Measurements from ENCODE around the gene PIP5KL1. TPM values are rescaled to one million over a fixed set of nuclear protein-coding genes. Genes with fewer than 3 reads are reported as not detected.

PIP5KL1 gene
- total RNA-seq, 1 donor from 2014 or later, result 4.9 TPM

DNA sequence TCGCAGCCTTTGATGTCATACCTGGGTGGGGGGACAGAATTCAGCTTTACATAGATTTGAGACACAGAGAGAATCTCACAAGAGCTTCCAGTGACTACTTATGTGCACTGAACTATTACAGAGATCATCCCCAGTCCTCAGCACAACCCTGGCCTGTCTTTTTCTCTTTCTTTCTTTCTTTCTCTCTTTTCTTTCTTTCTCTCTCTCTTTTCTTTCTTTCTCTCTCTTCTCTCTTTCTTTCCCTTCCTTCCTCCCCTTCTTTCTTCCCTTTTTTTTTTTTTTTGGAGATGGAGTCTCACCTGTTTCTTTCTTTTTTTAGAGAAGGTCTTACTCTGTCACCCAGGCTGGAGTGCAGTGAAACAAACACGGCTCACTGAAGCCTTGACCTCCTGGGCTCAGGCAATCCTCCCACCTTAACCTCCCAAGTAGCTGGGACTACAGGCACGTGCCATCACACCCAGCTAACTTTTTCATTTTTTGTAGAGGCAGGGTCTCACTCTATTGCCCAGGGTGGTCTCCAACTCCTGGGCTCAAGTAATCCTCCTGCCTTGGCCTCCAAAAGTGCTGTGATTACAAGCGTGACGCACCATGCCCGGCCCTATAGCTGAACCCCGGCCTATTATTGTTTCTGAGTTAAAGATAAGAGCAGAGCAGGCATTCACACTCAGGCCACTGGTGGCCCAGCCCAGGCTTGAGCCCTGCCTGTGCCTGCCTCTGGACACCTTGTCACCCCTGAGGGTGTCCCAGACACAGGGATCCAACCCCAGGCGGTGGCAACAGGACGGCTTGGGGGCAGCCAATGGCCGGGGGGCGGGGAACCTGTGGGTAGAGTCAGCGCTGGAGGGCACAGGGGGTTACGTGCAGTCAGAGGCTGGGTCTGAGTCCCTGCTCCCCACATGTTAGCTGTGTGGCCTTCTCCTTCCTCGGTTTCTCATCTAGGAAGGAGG lies 4.3 kb downstream of the PIP5KL1 start:
- Histone ChIP-seq H3K36me3 (ENCODE audit: insufficient read depth, low read length) (no peaks in the 10 kb centered on the region), H3K9ac (ENCODE audit: low read length) (peak overlapping the region; percentile 45), H3K27ac (ENCODE audit: low read depth, low read length) (no peak overlapping the region), H3K27me3 (ENCODE audit: insufficient read depth, low read length) (no peaks in the 10 kb centered on the region), H3K4me1 (ENCODE audit: insufficient read depth, low read length) (peaks cover 39% of the 10 kb centered on the region), H2AFZ (ENCODE audit: low read depth, low read length) (peak overlapping the region; percentile 64), H3K79me2 (ENCODE audit: insufficient read depth, low read length) (no peaks in the 10 kb centered on the region), H3K4me3 (ENCODE audit: insufficient read depth, low read depth, low read length) (peak overlapping the region; percentile 31), H3K4me2 (ENCODE audit: low read length) (peak overlapping the region; percentile 72), H3K9me3 (ENCODE audit: insufficient read depth, low read depth, low read length) (no peaks in the 10 kb centered on the region), H4K20me1 (ENCODE audit: insufficient read depth, low read length) (peaks cover 18% of the 10 kb centered on the region)
- Mint-ChIP-seq H3K27ac (ENCODE audit: unreplicated experiment) (no peak overlapping the region), H3K27me3 (ENCODE audit: low read depth, unreplicated experiment) (peaks cover 23% of the 10 kb centered on the region), H3K4me3 (ENCODE audit: unreplicated experiment) (peak overlapping the region; percentile 67), H3K4me1 (ENCODE audit: low read depth, unreplicated experiment) (peaks cover 7% of the 10 kb centered on the region), H3K36me3 (ENCODE audit: low read depth, unreplicated experiment) (peaks cover 1% of the 10 kb centered on the region), H3K9me3 (ENCODE audit: unreplicated experiment) (no peaks in the 10 kb centered on the region)
- no peak for TF ChIP-seq EZH2 (IDR thresholded peaks at IDR 0.05; ENCODE audit: insufficient read depth, low read length)
- TF ChIP-seq, protein P1, sequence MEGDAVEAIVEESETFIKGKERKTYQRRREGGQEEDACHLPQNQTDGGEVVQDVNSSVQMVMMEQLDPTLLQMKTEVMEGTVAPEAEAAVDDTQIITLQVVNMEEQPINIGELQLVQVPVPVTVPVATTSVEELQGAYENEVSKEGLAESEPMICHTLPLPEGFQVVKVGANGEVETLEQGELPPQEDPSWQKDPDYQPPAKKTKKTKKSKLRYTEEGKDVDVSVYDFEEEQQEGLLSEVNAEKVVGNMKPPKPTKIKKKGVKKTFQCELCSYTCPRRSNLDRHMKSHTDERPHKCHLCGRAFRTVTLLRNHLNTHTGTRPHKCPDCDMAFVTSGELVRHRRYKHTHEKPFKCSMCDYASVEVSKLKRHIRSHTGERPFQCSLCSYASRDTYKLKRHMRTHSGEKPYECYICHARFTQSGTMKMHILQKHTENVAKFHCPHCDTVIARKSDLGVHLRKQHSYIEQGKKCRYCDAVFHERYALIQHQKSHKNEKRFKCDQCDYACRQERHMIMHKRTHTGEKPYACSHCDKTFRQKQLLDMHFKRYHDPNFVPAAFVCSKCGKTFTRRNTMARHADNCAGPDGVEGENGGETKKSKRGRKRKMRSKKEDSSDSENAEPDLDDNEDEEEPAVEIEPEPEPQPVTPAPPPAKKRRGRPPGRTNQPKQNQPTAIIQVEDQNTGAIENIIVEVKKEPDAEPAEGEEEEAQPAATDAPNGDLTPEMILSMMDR (IDR thresholded peaks at IDR 0.05; ENCODE audit: insufficient read depth, low read depth, low read length), result no peak
- FAIRE-seq (no peak), DNase-seq (ENCODE audit: low read depth) (no peak)

DNA sequence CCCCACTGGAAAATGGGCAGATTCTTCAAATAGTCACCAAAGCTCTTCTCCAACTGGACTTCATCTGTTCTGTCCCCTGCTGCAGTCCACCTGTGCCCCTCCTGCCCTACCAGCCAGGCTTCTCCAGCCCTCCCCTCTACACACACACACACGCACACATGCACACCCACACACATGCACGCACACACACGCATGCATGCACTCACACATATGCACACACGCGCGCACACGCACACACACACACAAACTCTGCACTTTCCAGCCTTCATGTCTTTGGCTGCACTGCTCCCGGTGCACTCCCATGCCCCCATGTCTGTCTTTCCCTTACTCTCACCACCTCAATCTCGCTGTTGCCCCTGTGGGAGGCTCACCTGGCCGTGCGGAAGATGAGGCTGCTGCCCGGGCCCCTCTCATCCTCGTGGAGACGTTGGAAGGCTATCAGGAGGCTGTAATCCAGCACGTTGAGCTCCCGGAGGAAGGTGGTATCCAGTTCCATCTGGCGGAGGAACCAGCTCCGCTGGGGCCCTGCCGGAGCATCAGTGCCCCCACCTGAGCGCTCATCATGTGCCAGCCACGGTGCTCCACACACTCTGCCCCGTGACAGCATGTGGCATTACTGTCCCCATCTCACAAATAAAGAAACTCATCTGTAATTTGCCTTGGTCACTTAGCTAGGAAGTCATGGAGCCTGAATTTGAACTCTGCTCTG lies 5.7 kb downstream of the PIP5KL1 start:
- FAIRE-seq (no peak), DNase-seq (ENCODE audit: low read depth) (no peak)
- Histone ChIP-seq H4K20me1 (ENCODE audit: insufficient read depth, low read length) (peaks cover 14% of the 10 kb centered on the region), H3K4me2 (ENCODE audit: low read length) (no peak overlapping the region), H3K4me3 (ENCODE audit: insufficient read depth, low read depth, low read length) (no peak overlapping the region), H3K27me3 (ENCODE audit: insufficient read depth, low read length) (no peaks in the 10 kb centered on the region), H3K9me3 (ENCODE audit: insufficient read depth, low read depth, low read length) (no peaks in the 10 kb centered on the region), H3K4me1 (ENCODE audit: insufficient read depth, low read length) (peaks cover 29% of the 10 kb centered on the region), H3K27ac (ENCODE audit: low read depth, low read length) (no peak overlapping the region), H3K36me3 (ENCODE audit: insufficient read depth, low read length) (no peaks in the 10 kb centered on the region), H2AFZ (ENCODE audit: low read depth, low read length) (no peak overlapping the region), H3K9ac (ENCODE audit: low read length) (no peak overlapping the region), H3K79me2 (ENCODE audit: insufficient read depth, low read length) (no peaks in the 10 kb centered on the region)
- H3K27me3 Mint-ChIP-seq (ENCODE audit: low read depth, unreplicated experiment), result peaks cover 23% of the 10 kb centered on the region
- peaks cover 4% of the 10 kb centered on the region for H3K4me1 Mint-ChIP-seq (ENCODE audit: low read depth, unreplicated experiment)
- H3K27ac Mint-ChIP-seq (ENCODE audit: unreplicated experiment), result peak overlapping the region; percentile 53
- H3K4me3 Mint-ChIP-seq (ENCODE audit: unreplicated experiment), result no peak overlapping the region
- H3K9me3 Mint-ChIP-seq (ENCODE audit: unreplicated experiment), result no peaks in the 10 kb centered on the region
- no peak for TF ChIP-seq EZH2 (IDR thresholded peaks at IDR 0.05; ENCODE audit: insufficient read depth, low read length)
- TF ChIP-seq, protein P1 (IDR thresholded peaks at IDR 0.05; ENCODE audit: insufficient read depth, low read depth, low read length), result no peak
- peaks cover 1% of the 10 kb centered on the region for H3K36me3 Mint-ChIP-seq (ENCODE audit: low read depth, unreplicated experiment)

Data from astrocyte (in vitro differentiated cells and primary cell).